HK-2 (cell line): Measurements from ENCODE around the gene PASD1.
"Not testable (repeated sequence)": the region's sequence is repeated elsewhere in the genome, so short reads cannot be mapped to it uniquely, and the experiment has no call there.

Experiments
- DNase-seq: peaks from one replicate; pipeline ENCODE4 v3.0.0-alpha.2; 2018; ENCODE audit not compliant: unreplicated experiment

The PASD1 gene, protein sequence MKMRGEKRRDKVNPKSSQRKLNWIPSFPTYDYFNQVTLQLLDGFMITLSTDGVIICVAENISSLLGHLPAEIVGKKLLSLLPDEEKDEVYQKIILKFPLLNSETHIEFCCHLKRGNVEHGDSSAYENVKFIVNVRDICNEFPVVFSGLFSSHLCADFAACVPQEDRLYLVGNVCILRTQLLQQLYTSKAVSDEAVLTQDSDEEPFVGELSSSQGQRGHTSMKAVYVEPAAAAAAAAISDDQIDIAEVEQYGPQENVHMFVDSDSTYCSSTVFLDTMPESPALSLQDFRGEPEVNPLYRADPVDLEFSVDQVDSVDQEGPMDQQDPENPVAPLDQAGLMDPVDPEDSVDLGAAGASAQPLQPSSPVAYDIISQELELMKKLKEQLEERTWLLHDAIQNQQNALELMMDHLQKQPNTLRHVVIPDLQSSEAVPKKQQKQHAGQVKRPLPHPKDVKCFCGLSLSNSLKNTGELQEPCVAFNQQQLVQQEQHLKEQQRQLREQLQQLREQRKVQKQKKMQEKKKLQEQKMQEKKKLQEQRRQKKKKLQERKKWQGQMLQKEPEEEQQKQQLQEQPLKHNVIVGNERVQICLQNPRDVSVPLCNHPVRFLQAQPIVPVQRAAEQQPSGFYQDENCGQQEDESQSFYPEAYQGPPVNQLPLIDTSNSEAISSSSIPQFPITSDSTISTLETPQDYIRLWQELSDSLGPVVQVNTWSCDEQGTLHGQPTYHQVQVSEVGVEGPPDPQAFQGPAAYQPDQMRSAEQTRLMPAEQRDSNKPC

DNA sequence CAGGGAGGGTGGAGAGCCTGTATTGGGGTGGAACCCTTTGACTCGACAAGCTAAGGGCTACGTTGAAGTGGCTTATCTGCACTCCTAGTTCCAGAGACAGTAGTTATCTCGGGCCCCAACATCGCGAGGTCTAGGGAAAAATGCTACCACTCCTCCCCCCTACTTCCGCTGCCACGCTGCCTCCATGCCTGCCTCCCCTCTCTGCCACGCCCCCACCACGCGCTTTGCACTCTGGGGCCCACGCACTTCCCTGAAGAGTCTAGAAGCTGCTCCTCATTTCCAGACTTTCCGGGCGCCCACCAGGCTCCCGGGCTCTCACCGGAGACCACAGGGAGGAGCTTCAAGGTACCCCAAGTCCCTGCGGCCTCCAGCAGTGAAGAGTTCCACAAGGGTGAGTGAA is at the start of gene PASD1:
Gene PASD1, plus strand, starts transcription at position 227 of the 400 bp plus-strand sequence. CDS start 37,879 bp downstream, outside the sequence.
- DNase-seq, result no peak

DNA sequence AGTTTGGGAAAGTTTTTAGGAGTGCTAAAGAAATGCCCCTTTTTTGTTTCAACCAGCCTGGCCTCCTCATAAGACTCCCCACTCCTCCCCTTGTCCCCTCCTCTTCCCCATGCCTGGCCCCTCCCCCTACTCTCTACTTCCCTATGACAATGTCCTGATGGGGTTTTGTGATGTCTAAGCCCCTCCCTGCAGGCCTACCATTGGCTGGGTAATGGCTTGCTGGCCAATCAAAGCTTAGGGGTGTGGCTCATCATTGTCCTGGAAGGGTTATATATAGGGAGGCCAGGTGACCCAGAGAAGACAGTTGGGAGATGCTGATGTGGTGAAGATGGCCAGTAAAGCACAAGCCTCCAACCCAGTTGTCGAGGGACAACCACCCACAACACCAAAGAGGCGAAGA is 48.2 kb upstream of the PASD1 start:
- DNase-seq, result no peak

- DNase-seq, result no peak
Observed at GRCh38 chrX:151516538-151517187, 46.8 kb upstream of the PASD1 start.

- DNase-seq, result no peak
Observed at GRCh38 chrX:151517421-151517820, 46.1 kb upstream of the PASD1 start.

- DNase-seq, result no peak
Observed at GRCh38 chrX:151523351-151523750, 40.1 kb upstream of the PASD1 start.

GRCh38 chrX:151536571-151536970 is 26.9 kb upstream of the PASD1 start:
- no peak for DNase-seq

- no peak for DNase-seq
Observed at GRCh38 chrX:151537572-151537971, 25.9 kb upstream of the PASD1 start.

- no peak for DNase-seq
Observed at GRCh38 chrX:151538190-151539122, 25.0 kb upstream of the PASD1 start.

- DNase-seq, result no peak
Observed at GRCh38 chrX:151543706-151544105, 19.8 kb upstream of the PASD1 start.

DNA sequence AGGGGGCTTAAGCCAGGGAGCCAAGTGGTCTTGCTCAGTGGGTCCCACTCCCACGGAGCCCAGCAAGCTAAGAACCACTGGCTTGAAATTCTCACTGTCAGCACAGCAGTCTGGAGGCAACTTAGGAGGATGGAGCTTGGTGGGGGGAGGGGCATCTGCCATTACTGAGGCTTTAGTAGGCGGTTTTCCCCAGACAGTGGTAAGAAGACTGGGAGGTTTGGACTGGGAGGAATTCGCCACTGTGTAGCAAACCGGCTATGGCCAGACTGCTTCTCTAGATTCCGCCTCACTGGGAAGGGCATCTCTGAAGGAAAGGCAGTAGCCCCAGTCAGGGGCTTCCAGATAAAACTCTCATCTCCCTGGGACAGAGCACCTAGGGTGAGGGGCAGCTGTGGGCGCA is 17.2 kb upstream of the PASD1 start:
- DNase-seq, result not testable (repeated sequence)

DNA sequence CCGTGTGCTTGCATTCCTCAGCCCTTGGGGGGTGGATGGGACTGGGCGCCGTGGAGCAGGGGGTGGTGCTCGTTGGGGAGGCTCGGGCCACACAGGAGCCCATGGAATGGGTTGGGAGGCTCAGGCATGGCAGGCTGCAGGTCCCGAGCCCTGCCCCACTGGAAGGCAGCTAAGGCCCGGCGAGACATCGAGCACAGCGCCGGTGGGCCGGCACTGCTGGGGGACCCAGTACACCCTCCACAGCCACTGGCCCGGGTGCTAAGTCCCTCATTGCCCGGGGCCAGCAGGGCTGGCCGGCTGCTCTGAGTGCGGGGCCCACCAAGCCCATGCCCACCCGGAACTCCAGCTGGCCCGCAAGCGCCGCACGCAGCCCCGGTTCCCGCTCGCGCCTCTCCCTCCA is 12.3 kb upstream of the PASD1 start:
- not testable (repeated sequence) for DNase-seq

DNA sequence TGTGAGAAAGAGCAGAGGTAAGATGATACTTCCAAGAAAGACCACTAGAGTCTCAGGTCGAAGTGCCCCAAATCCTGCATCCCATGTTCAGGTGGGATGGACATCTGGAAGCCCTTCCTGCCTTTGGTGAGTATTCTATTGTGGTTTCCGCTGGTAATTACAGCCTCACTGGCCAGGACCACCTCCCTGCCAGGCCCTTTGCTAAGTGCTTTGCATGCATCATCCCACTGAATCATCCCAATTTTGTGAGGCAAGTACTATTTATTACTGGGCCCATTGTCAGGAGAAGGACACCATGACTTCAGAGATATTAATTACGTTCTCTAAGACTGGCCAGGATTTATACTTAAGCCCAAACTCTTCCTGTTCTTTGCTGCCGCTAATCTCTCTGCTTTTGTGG is 10.7 kb upstream of the PASD1 start:
- no peak for DNase-seq

DNA sequence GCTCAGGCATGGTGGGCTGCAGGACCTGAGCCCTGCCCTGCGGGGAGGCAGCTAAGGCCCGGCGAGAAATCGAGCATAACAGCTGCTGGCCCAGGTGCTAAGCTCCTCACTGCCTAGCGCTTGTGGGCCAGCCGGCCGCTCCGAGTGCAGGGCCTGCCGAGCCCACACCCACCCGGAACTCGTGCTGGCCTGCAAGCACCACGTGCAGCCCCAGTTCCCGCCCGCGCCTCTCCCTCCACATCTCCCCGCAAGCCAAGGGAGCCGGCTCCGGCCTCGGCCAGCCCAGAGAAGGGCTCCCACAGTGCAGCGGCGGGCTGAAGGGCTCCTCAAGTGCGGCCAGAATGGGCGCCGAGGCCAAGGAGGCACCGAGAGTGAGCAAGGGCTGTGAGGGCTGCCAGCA is 8.2 kb upstream of the PASD1 start:
- not testable (repeated sequence) for DNase-seq

DNA sequence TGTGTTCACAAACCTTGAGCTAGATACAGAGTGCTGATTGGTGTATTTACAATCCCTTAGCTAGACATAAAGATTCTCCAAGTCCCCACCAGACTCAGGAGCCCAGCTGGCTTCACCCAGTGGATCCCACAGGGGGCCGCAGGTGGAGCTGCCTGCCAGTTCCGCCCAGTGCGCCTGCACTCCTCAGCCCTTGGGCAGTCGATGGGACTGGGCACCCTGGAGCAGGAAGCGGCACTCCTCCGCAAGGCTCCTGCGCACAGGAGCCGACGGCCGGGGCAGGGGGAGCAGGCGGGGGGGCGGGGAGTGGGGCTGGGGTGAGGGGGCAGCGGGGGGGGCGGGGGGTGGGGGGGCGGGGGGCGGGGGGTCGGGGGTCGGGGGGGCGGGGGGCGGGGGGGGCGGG is 990 bp upstream of the PASD1 start:
- DNase-seq, result not testable (repeated sequence)

GRCh38 chrX:151563003-151563402 is 472 bp upstream of the PASD1 start:
- DNase-seq, result not testable (repeated sequence)

DNA sequence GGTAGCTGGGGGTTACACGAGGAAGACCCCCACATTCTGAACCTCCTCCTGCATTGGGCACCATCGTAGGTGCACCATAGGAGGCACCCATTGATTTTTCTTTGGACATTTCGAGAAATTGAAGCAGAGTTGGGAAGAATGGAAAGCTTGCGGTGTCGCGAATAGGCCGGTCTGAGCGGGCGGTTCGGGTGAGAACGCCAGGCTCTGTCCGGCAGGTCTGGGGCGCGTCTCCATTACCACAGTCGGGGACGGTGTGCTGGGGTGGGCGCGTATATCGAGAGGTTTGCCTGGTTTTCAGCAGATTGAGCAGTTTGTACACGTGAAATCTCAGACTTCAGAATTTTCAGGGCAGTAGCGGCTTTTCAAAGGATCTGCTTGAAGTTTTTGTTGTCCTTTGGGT is 560 bp downstream of the PASD1 start:
- no peak for DNase-seq

DNA sequence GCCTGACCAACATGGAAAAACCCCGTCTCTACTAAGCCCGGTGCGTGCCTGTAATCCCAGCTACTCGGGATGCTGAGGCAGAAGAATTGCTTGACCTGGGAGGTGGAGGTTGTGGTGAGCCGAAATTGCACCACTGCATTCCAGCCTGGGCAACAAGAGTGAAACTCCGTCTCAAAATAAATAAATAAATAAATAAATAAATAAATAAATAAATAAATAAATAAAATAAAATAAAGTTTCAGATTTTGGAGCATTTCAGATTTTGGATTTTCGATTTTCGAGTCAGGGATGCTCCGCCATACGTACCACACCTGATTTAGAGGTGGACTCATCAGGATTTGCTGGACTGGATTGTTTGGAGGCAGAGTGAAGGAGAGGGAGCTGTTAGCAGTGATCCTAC is 3.4 kb downstream of the PASD1 start:
- DNase-seq, result not testable (repeated sequence)

DNA sequence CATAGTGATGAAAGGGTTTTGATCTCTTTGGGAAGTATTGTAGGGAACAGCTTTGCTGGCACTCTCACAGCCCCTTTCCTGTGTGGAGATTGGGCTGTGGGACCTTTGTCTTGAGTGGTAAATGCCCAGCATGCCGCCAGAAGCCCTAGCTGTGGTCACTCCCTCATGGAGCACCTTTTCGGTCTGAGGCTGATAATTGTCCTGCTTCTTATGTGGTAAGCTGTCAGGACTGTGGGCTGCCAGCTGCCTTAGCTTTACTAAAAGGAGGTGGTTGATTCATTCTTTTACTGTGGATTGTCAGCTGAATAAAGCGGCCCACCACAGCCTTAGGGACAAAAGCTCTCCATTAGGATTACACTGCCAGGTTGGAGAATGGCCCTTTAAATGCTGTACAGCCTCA is 7.1 kb downstream of the PASD1 start:
- DNase-seq, result no peak

GRCh38 chrX:151593384-151593783 is 29.9 kb downstream of the PASD1 start:
- DNase-seq, result not testable (repeated sequence)

GRCh38 chrX:151596282-151596681 is 32.8 kb downstream of the PASD1 start:
- DNase-seq, result no peak

DNA sequence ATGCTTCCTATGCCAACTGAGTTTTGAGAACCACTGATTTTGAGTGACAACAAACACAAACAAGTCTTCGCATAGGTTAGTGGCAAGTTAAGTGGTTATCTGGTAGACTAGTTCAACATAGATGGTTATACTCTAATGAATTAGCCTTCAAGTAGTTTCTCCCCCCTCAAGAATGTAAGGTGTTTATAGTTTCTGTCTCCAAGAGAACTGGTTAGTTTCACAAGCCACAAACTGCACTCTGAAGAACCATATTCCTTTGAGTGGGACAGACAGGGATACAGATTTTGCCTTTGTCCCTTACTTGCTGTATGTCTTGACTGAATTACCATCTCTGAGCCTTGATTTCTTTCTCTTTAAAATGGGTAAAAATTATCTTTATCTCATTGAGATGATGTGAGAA is 41.5 kb downstream of the PASD1 start:
- DNase-seq, result no peak
